ENCODE measurements around the gene ARHGEF17. TPM values are rescaled to one million over a fixed set of nuclear protein-coding genes. Genes with fewer than 3 reads are reported as not detected.

Gene ARHGEF17
- total RNA-seq, 1 donor from 2014 or later: 19.3 TPM

GRCh38 chr11:73291781-73292524 lies 16.1 kb upstream of the ARHGEF17 start:
- H3K27me3 ChIP-seq (ENCODE audit: control insufficient read depth in 3 of 3, insufficient read depth in 3 of 3, low read length in 3 of 3): peaks cover 0 to 3% (median 0%) of the 10 kb centered on the region in 3 donors
- no peak overlapping the region for H3K9ac ChIP-seq (ENCODE audit: low read depth in 1 of 3, low read length in 3 of 3)
- peaks cover 23 to 25% (median 23%) of the 10 kb centered on the region in 3 donors for H3K4me1 ChIP-seq (ENCODE audit: control insufficient read depth in 3 of 3, insufficient read depth in 3 of 3, low read length in 3 of 3)
- H3K36me3 ChIP-seq (ENCODE audit: control insufficient read depth in 3 of 3, insufficient read depth in 3 of 3, low read length in 3 of 3): no peaks in the 10 kb centered on the region
- no peak overlapping the region for H3K4me3 ChIP-seq (ENCODE audit: low read length in 3 of 3)
- H3K27ac ChIP-seq (ENCODE audit: low read depth, low read length): no peak overlapping the region
- H3K9me3 ChIP-seq (ENCODE audit: control insufficient read depth in 3 of 3, low read length in 3 of 3): no peaks in the 10 kb centered on the region

GRCh38 chr11:73292525-73292894 lies 15.6 kb upstream of the ARHGEF17 start:
- Histone ChIP-seq H3K27ac (ENCODE audit: low read depth, low read length) (no peak overlapping the region), H3K9ac (ENCODE audit: low read depth in 1 of 3, low read length in 3 of 3) (no peak overlapping the region), H3K27me3 (ENCODE audit: control insufficient read depth in 3 of 3, insufficient read depth in 3 of 3, low read length in 3 of 3) (peaks cover 0 to 3% (median 0%) of the 10 kb centered on the region in 3 donors), H3K4me1 (ENCODE audit: control insufficient read depth in 3 of 3, insufficient read depth in 3 of 3, low read length in 3 of 3) (peaks cover 20 to 21% (median 20%) of the 10 kb centered on the region in 3 donors), H3K9me3 (ENCODE audit: control insufficient read depth in 3 of 3, low read length in 3 of 3) (no peaks in the 10 kb centered on the region), H3K4me3 (ENCODE audit: low read length in 3 of 3) (no peak overlapping the region), H3K36me3 (ENCODE audit: control insufficient read depth in 3 of 3, insufficient read depth in 3 of 3, low read length in 3 of 3) (no peaks in the 10 kb centered on the region)

- H3K9me3 ChIP-seq (ENCODE audit: control insufficient read depth in 3 of 3, low read length in 3 of 3): no peaks in the 10 kb centered on the region
- H3K27ac ChIP-seq (ENCODE audit: low read depth, low read length): no peak overlapping the region
- peaks cover 10 to 11% (median 11%) of the 10 kb centered on the region in 3 donors for H3K4me1 ChIP-seq (ENCODE audit: control insufficient read depth in 3 of 3, insufficient read depth in 3 of 3, low read length in 3 of 3)
- H3K4me3 ChIP-seq (ENCODE audit: low read length in 3 of 3): no peak overlapping the region
- peaks cover 0 to 3% (median 0%) of the 10 kb centered on the region in 3 donors for H3K27me3 ChIP-seq (ENCODE audit: control insufficient read depth in 3 of 3, insufficient read depth in 3 of 3, low read length in 3 of 3)
- no peak overlapping the region for H3K9ac ChIP-seq (ENCODE audit: low read depth in 1 of 3, low read length in 3 of 3)
- H3K36me3 ChIP-seq (ENCODE audit: control insufficient read depth in 3 of 3, insufficient read depth in 3 of 3, low read length in 3 of 3): no peaks in the 10 kb centered on the region
These were observed 14.6 kb upstream of the ARHGEF17 start for GRCh38 chr11:73293356-73293936.

GRCh38 chr11:73294604-73295003 lies 13.5 kb upstream of the ARHGEF17 start:
- Histone ChIP-seq H3K27ac (ENCODE audit: low read depth, low read length) (no peak overlapping the region), H3K27me3 (ENCODE audit: control insufficient read depth in 3 of 3, insufficient read depth in 3 of 3, low read length in 3 of 3) (peaks cover 0 to 3% (median 0%) of the 10 kb centered on the region in 3 donors), H3K4me3 (ENCODE audit: low read length in 3 of 3) (no peak overlapping the region), H3K36me3 (ENCODE audit: control insufficient read depth in 3 of 3, insufficient read depth in 3 of 3, low read length in 3 of 3) (no peaks in the 10 kb centered on the region), H3K9ac (ENCODE audit: low read depth in 1 of 3, low read length in 3 of 3) (no peak overlapping the region), H3K9me3 (ENCODE audit: control insufficient read depth in 3 of 3, low read length in 3 of 3) (no peaks in the 10 kb centered on the region), H3K4me1 (ENCODE audit: control insufficient read depth in 3 of 3, insufficient read depth in 3 of 3, low read length in 3 of 3) (no peaks in the 10 kb centered on the region)

GRCh38 chr11:73295241-73295995 lies 12.7 kb upstream of the ARHGEF17 start:
- Histone ChIP-seq H3K36me3 (ENCODE audit: control insufficient read depth in 3 of 3, insufficient read depth in 3 of 3, low read length in 3 of 3) (no peaks in the 10 kb centered on the region), H3K4me1 (ENCODE audit: control insufficient read depth in 3 of 3, insufficient read depth in 3 of 3, low read length in 3 of 3) (no peaks in the 10 kb centered on the region), H3K9me3 (ENCODE audit: control insufficient read depth in 3 of 3, low read length in 3 of 3) (no peaks in the 10 kb centered on the region), H3K9ac (ENCODE audit: low read depth in 1 of 3, low read length in 3 of 3) (no peak overlapping the region), H3K27me3 (ENCODE audit: control insufficient read depth in 3 of 3, insufficient read depth in 3 of 3, low read length in 3 of 3) (peaks cover 0 to 3% (median 0%) of the 10 kb centered on the region in 3 donors), H3K4me3 (ENCODE audit: low read length in 3 of 3) (no peak overlapping the region), H3K27ac (ENCODE audit: low read depth, low read length) (no peak overlapping the region)

- H3K9me3 ChIP-seq (ENCODE audit: control insufficient read depth in 3 of 3, low read length in 3 of 3): no peaks in the 10 kb centered on the region
- no peaks in the 10 kb centered on the region for H3K4me1 ChIP-seq (ENCODE audit: control insufficient read depth in 3 of 3, insufficient read depth in 3 of 3, low read length in 3 of 3)
- no peak overlapping the region for H3K27ac ChIP-seq (ENCODE audit: low read depth, low read length)
- no peaks in the 10 kb centered on the region for H3K36me3 ChIP-seq (ENCODE audit: control insufficient read depth in 3 of 3, insufficient read depth in 3 of 3, low read length in 3 of 3)
- peaks cover 0 to 3% (median 0%) of the 10 kb centered on the region in 3 donors for H3K27me3 ChIP-seq (ENCODE audit: control insufficient read depth in 3 of 3, insufficient read depth in 3 of 3, low read length in 3 of 3)
- no peak overlapping the region for H3K9ac ChIP-seq (ENCODE audit: low read depth in 1 of 3, low read length in 3 of 3)
- H3K4me3 ChIP-seq (ENCODE audit: low read length in 3 of 3): no peak overlapping the region
These were observed 12.1 kb upstream of the ARHGEF17 start for GRCh38 chr11:73295996-73296318.

- Histone ChIP-seq H3K36me3 (ENCODE audit: control insufficient read depth in 3 of 3, insufficient read depth in 3 of 3, low read length in 3 of 3) (no peaks in the 10 kb centered on the region), H3K9me3 (ENCODE audit: control insufficient read depth in 3 of 3, low read length in 3 of 3) (no peaks in the 10 kb centered on the region), H3K4me1 (ENCODE audit: control insufficient read depth in 3 of 3, insufficient read depth in 3 of 3, low read length in 3 of 3) (no peaks in the 10 kb centered on the region), H3K27me3 (ENCODE audit: control insufficient read depth in 3 of 3, insufficient read depth in 3 of 3, low read length in 3 of 3) (peaks cover 0 to 3% (median 0%) of the 10 kb centered on the region in 3 donors), H3K9ac (ENCODE audit: low read depth in 1 of 3, low read length in 3 of 3) (no peak overlapping the region), H3K27ac (ENCODE audit: low read depth, low read length) (no peak overlapping the region), H3K4me3 (ENCODE audit: low read length in 3 of 3) (no peak overlapping the region)
These were observed 11.4 kb upstream of the ARHGEF17 start for GRCh38 chr11:73296501-73297230.

GRCh38 chr11:73297231-73297590 lies 10.9 kb upstream of the ARHGEF17 start:
- Histone ChIP-seq H3K9me3 (ENCODE audit: control insufficient read depth in 3 of 3, low read length in 3 of 3) (no peaks in the 10 kb centered on the region), H3K36me3 (ENCODE audit: control insufficient read depth in 3 of 3, insufficient read depth in 3 of 3, low read length in 3 of 3) (no peaks in the 10 kb centered on the region), H3K4me1 (ENCODE audit: control insufficient read depth in 3 of 3, insufficient read depth in 3 of 3, low read length in 3 of 3) (no peaks in the 10 kb centered on the region), H3K4me3 (ENCODE audit: low read length in 3 of 3) (no peak overlapping the region), H3K27me3 (ENCODE audit: control insufficient read depth in 3 of 3, insufficient read depth in 3 of 3, low read length in 3 of 3) (no peaks in the 10 kb centered on the region), H3K9ac (ENCODE audit: low read depth in 1 of 3, low read length in 3 of 3) (no peak overlapping the region), H3K27ac (ENCODE audit: low read depth, low read length) (no peak overlapping the region)

- Histone ChIP-seq H3K27ac (ENCODE audit: low read depth, low read length) (no peak overlapping the region), H3K9ac (ENCODE audit: low read depth in 1 of 3, low read length in 3 of 3) (no peak overlapping the region), H3K4me3 (ENCODE audit: low read length in 3 of 3) (no peak overlapping the region), H3K27me3 (ENCODE audit: control insufficient read depth in 3 of 3, insufficient read depth in 3 of 3, low read length in 3 of 3) (no peaks in the 10 kb centered on the region), H3K36me3 (ENCODE audit: control insufficient read depth in 3 of 3, insufficient read depth in 3 of 3, low read length in 3 of 3) (no peaks in the 10 kb centered on the region), H3K4me1 (ENCODE audit: control insufficient read depth in 3 of 3, insufficient read depth in 3 of 3, low read length in 3 of 3) (no peaks in the 10 kb centered on the region), H3K9me3 (ENCODE audit: control insufficient read depth in 3 of 3, low read length in 3 of 3) (no peaks in the 10 kb centered on the region)
These were observed 10.4 kb upstream of the ARHGEF17 start for GRCh38 chr11:73297702-73298101.

All from skeletal muscle tissue (tissue), 4 donors.